Spleen (tissue), 11 donors: Measurements from ENCODE around the gene WASL. TPM values are rescaled to one million over a fixed set of nuclear protein-coding genes. Genes with fewer than 3 reads are reported as not detected.
"Not testable (repeated sequence)": the region's sequence is repeated elsewhere in the genome, so short reads cannot be mapped to it uniquely, and the experiment has no call there.

Experiments
- DNase-seq: peaks from one replicate; pipeline ENCODE4 v3.0.0-alpha.2; 2020
- H3K27ac ChIP-seq, 8 donors: fragments of 200-600 bp; sonication (generic) in 7 of 8; 1 replicate in 4 of 8; 2 replicates in 4 of 8; pipeline versions ENCODE4 v1.5.0 to v1.8.0; 2016 to 2021; ENCODE audit warnings: inconsistent platforms in 4 of 8, mild to moderate bottlenecking in 4 of 8, moderate library complexity in 1 of 8
- H3K27me3 ChIP-seq, 7 donors: fragments of 200-600 bp; sonication (generic) in 6 of 7; replicated peaks in 1 of 7; 1 replicate in 4 of 7; 2 replicates in 3 of 7; pipeline versions ENCODE4 v1.5.0 to v1.8.0; 2016 to 2021; ENCODE audit warnings: inconsistent platforms in 3 of 7, mild to moderate bottlenecking in 1 of 7
- H3K36me3 ChIP-seq, 6 donors: fragments of 200-600 bp; sonication (generic) in 5 of 6; 1 replicate in 4 of 6; 2 replicates in 2 of 6; pipeline versions ENCODE4 v1.5.0 to v1.8.0; 2016 to 2021; ENCODE audit warnings: inconsistent platforms in 2 of 6
- H3K4me1 ChIP-seq, 6 donors: fragments of 200-600 bp; sonication (generic) in 5 of 6; 1 replicate in 3 of 6; 2 replicates in 3 of 6; pipeline versions ENCODE4 v1.5.0 to v1.8.0; 2016 to 2021; ENCODE audit warnings: inconsistent platforms in 3 of 6
- H3K4me3 ChIP-seq, 8 donors: fragments of 200-600 bp; sonication (generic) in 7 of 8; 1 replicate in 4 of 8; 2 replicates in 4 of 8; pipeline versions ENCODE4 v1.5.0 to v1.8.0; 2016 to 2021; ENCODE audit warnings: inconsistent platforms in 4 of 8, mild to moderate bottlenecking in 4 of 8, moderate library complexity in 2 of 8
- H3K9me3 ChIP-seq, 8 donors: fragments of 200-600 bp; sonication (generic) in 7 of 8; 1 replicate in 4 of 8; 2 replicates in 4 of 8; pipeline versions ENCODE4 v1.5.0 to v1.8.0; 2016 to 2021; ENCODE audit warnings: inconsistent platforms in 4 of 8
- CTCF ChIP-seq, 11 experiments: fragments of 200-600 bp in 7 of 11; fragments of 450-650 bp in 4 of 11; sonication (generic) in 4 of 11; IDR thresholded peaks in 8 of 11; conservative IDR thresholded peaks in 3 of 11; 1 replicate in 7 of 11; 2 replicates in 4 of 11; pipeline versions ENCODE4 v1.4.0 to v1.8.0; 2016 to 2021; ENCODE audit warnings: antibody characterized with exemption in 11 of 11, inconsistent platforms in 4 of 11, mild to moderate bottlenecking in 1 of 11
- POLR2A ChIP-seq, 3 donors: fragments of 450-650 bp; IDR thresholded peaks; one replicate each; pipeline ENCODE4 v1.5.1; 2017; ENCODE audit warnings: antibody characterized with exemption in 3 of 3, mild to moderate bottlenecking in 1 of 3
- POLR2AphosphoS5 ChIP-seq, 3 donors: sonication (generic); formaldehyde crosslinking; IDR thresholded peaks; one replicate each; pipeline ENCODE4 v1.5.1; 2017; ENCODE audit warnings: antibody characterized with exemption in 3 of 3
- WGBS, 5 donors: extraction: QIAGEN DNeasy Blood & Tissue Kit in 3 of 5; methylation state at CpG; one replicate each; pipeline versions ENCODE4 v1.1.5 to v1.1.7; 2013 to 2018; 5-methylcytosine and 5-hydroxymethylcytosine counted together
- intact Hi-C: fragments of 100-400 bp; cut with DNase I; formaldehyde crosslinking; loops from one replicate; pipeline ENCODE4 v1.15.0; 2023; ENCODE audit warnings: low total_unique reads
- polyA plus RNA-seq, 3 donors: library from polyadenylated mRNA; stranded (reverse); fragments of 200-250 nt; gene quantifications; one replicate each; pipeline ENCODE4 v1.2.1, GENCODE V29; 2013
- total RNA-seq, 7 donors: library from RNA; depleted of rRNA in 3 of 7; stranded (reverse); fragments of >200 nt in 3 of 7; fragmentation: NEBNext Ultra II Directional in 4 of 7; extraction: Animal tissue kit (Norgen Biotek cat#: 25700) in 4 of 7; gene quantifications; one replicate each; pipeline versions ENCODE4 v1.1.0 to v1.2.1, GENCODE V29; 2016 to 2021
- donor health status: healthy with polysubstance abuse.
- donor health status: DM: no; HTN: no; CAD: no; lungs with moderate emphysema.
- donor health status: DM: no; HTN: no; CAD: no.
- donor health status: Bipolar disorder and iron deficiency.
- donor health status: healthy.
- donor health status: DM: no; HTN: no; CAD: no.
- donor health status: DM: yes; HTN: yes; CAD: no.

The WASL gene
- total and polyA plus RNA-seq, 10 donors = 5.3 to 31.0 (median 26.3) TPM

GRCh38 chr7:123738356-123738755, 10.4 kb downstream of the WASL start:
- intact Hi-C loops = no loop called here
- H3K36me3 ChIP-seq = no peaks in the 10 kb centered on the region
- WGBS, 5 donors = 95 to 98% (median 97%) methylated on average over 3 of the region's 3 CpGs

GRCh38 chr7:123737168-123737674, 11.6 kb downstream of the WASL start:
- WGBS, 5 donors = 96 to 97% (median 96%) methylated on average over 10 of the region's 10 CpGs
- H3K9me3 ChIP-seq = peaks cover 0 to 49% (median 41%) of the 10 kb centered on the region in 8 donors
- intact Hi-C loops, DNase-seq, H3K4me3 ChIP-seq, H3K27me3 ChIP-seq, H3K36me3 ChIP-seq, H3K27ac ChIP-seq: not testable (repeated sequence)
- H3K4me1 ChIP-seq = peaks cover 0 to 15% (median 6%) of the 10 kb centered on the region in 6 donors

More at GRCh38 chr7:123738356-123738755, 10.4 kb downstream of the WASL start:
- no peaks in the 10 kb centered on the region for H3K27me3 ChIP-seq
- no peak for DNase-seq
- H3K9me3 ChIP-seq = peaks cover 0 to 40% (median 32%) of the 10 kb centered on the region in 8 donors
- TF ChIP-seq POLR2AphosphoS5 (IDR thresholded peaks at IDR 0.05) (no peak), POLR2A (IDR thresholded peaks at IDR 0.05) (no peak), CTCF (IDR thresholded peaks at IDR 0.05 in 8 of 11, conservative IDR thresholded peaks at IDR 0.05 in 3 of 11) (no peak)
- H3K4me3 ChIP-seq = no peak overlapping the region
- H3K4me1 ChIP-seq = peaks cover 0 to 26% (median 16%) of the 10 kb centered on the region in 6 donors
- H3K27ac ChIP-seq = no peak overlapping the region

- WGBS, 5 donors = 85 to 97% (median 93%) methylated on average over 5 of the region's 5 CpGs
- Histone ChIP-seq H3K9me3 (peaks cover 0 to 54% (median 43%) of the 10 kb centered on the region in 8 donors), H3K27me3 (no peaks in the 10 kb centered on the region), H3K4me3 (no peak overlapping the region), H3K27ac (no peak overlapping the region), H3K4me1 (no peaks in the 10 kb centered on the region), H3K36me3 (no peaks in the 10 kb centered on the region)
- intact Hi-C loops = no loop called here
- no peak for DNase-seq
- TF ChIP-seq CTCF (IDR thresholded peaks at IDR 0.05 in 8 of 11, conservative IDR thresholded peaks at IDR 0.05 in 3 of 11) (no peak), POLR2A (IDR thresholded peaks at IDR 0.05) (no peak), POLR2AphosphoS5 (IDR thresholded peaks at IDR 0.05) (no peak)
These were observed 13.3 kb downstream of the WASL start for GRCh38 chr7:123735539-123735938.

GRCh38 chr7:123734498-123734897, 14.3 kb downstream of the WASL start:
- Histone ChIP-seq H3K9me3 (peaks cover 0 to 54% (median 43%) of the 10 kb centered on the region in 8 donors), H3K4me3 (no peak overlapping the region), H3K27ac (no peak overlapping the region), H3K4me1 (no peaks in the 10 kb centered on the region), H3K36me3 (no peaks in the 10 kb centered on the region), H3K27me3 (no peaks in the 10 kb centered on the region)
- 80 to 95% (median 92%) methylated on average over 3 of the region's 3 CpGs for WGBS, 5 donors
- no peak for DNase-seq
- intact Hi-C loops = no loop called here
- no peak for TF ChIP-seq CTCF (IDR thresholded peaks at IDR 0.05 in 8 of 11, conservative IDR thresholded peaks at IDR 0.05 in 3 of 11)
- TF ChIP-seq POLR2AphosphoS5 (IDR thresholded peaks at IDR 0.05) = no peak
- no peak for TF ChIP-seq POLR2A (IDR thresholded peaks at IDR 0.05)
